Activated effector memory CD4-positive, alpha-beta T cell treated with anti-CD3 and anti-CD28 coated beads, Interleukin-2, amount 50 U/mL, for 16 hours (primary cell): ENCODE results near the gene GPT2.
A peak's percentile ranks its signal among the peaks of the same experiment; 100 is the strongest.
"Not testable (repeated sequence)": the region's sequence is repeated elsewhere in the genome, so short reads cannot be mapped to it uniquely, and the experiment has no call there.

ENCODE experiments used
- DNase-seq: peaks from one replicate; pipeline ENCODE4 v3.0.0-alpha.2; 2020

The GPT2 gene

GRCh38 chr16:46866286-46866685, 17.9 kb upstream of the GPT2 start:
- no peak for DNase-seq

- not testable (repeated sequence) for DNase-seq
These were observed 16.7 kb upstream of the GPT2 start for GRCh38 chr16:46867486-46867885.

- not testable (repeated sequence) for DNase-seq
These were observed 15.3 kb upstream of the GPT2 start for GRCh38 chr16:46868891-46869290.

- DNase-seq, result no peak
These were observed 12.6 kb upstream of the GPT2 start for GRCh38 chr16:46871597-46871996.

GRCh38 chr16:46873201-46873600, 11.0 kb upstream of the GPT2 start:
- DNase-seq, result no peak

GRCh38 chr16:46875243-46875642, 8.9 kb upstream of the GPT2 start:
- no peak for DNase-seq

- no peak for DNase-seq
These were observed 1.7 kb upstream of the GPT2 start for GRCh38 chr16:46882304-46882939.

GRCh38 chr16:46882940-46883307, 1.2 kb upstream of the GPT2 start:
- DNase-seq, result no peak

- no peak for DNase-seq
These were observed 841 bp upstream of the GPT2 start for GRCh38 chr16:46883353-46883689.

- peak; percentile 68 for DNase-seq
These were observed 541 bp downstream of the GPT2 start for GRCh38 chr16:46884513-46885293.

GRCh38 chr16:46885960-46886763, 2.0 kb downstream of the GPT2 start:
- DNase-seq, result no peak

GRCh38 chr16:46886764-46887523, 2.8 kb downstream of the GPT2 start:
- no peak for DNase-seq

GRCh38 chr16:46887524-46887854, 3.3 kb downstream of the GPT2 start:
- no peak for DNase-seq

- DNase-seq, result no peak
These were observed 5.2 kb downstream of the GPT2 start for GRCh38 chr16:46889245-46889941.

GRCh38 chr16:46889942-46890300, 5.8 kb downstream of the GPT2 start:
- DNase-seq, result no peak

- no peak for DNase-seq
These were observed 7.7 kb downstream of the GPT2 start for GRCh38 chr16:46891910-46892309.

- no peak for DNase-seq
These were observed 10.0 kb downstream of the GPT2 start for GRCh38 chr16:46894036-46894672.

- DNase-seq, result no peak
These were observed 11.5 kb downstream of the GPT2 start for GRCh38 chr16:46895399-46896313.

GRCh38 chr16:46896314-46896968, 12.3 kb downstream of the GPT2 start:
- no peak for DNase-seq

- no peak for DNase-seq
These were observed 13.3 kb downstream of the GPT2 start for GRCh38 chr16:46897471-46897870.

- DNase-seq, result no peak
These were observed 13.8 kb downstream of the GPT2 start for GRCh38 chr16:46898006-46898405.
